B cell (primary cell): Measurements from ENCODE around the gene ATAD1. TPM values are rescaled to one million over a fixed set of nuclear protein-coding genes. Genes with fewer than 3 reads are reported as not detected.

Experiments
- ATAC-seq: fragments of 200-7000 bp; cut with Tn5 transposase; one replicate; pipeline ENCODE4 v1.10.0; 2021; ENCODE audit warnings: low read depth, mild to moderate bottlenecking, moderate number of reproducible peaks, moderate library complexity
- CTCF ChIA-PET: fragments of 350-600 bp; sonication (Branson Sonifier 250); formaldehyde crosslinking; loops from one replicate; lab custom pipeline; 2021; ENCODE audit warnings: antibody characterized with exemption, inconsistent platforms; lab: Charles Lee
- POLR2A ChIA-PET: fragments of 350-600 bp; sonication (Branson Sonifier 250); formaldehyde crosslinking; loops from one replicate; lab custom pipeline; 2021; ENCODE audit warnings: antibody characterized with exemption; lab: Charles Lee
- DNase-seq: peaks from one replicate; pipeline ENCODE4 v3.0.0; 2013
- H2AFZ ChIP-seq: 2 replicates; pipeline ENCODE4 v1.6.1; 2012; ENCODE audit warnings: mild to moderate bottlenecking, low read depth, low read length; ENCODE audit not compliant: insufficient read depth, poor library complexity, severe bottlenecking
- H3K27ac ChIP-seq, 2 donors: 1 replicate in 1 of 2; 2 replicates in 1 of 2; pipeline ENCODE4 v1.5.1; 2012 to 2013; ENCODE audit warnings: low read length in 2 of 2, mild to moderate bottlenecking in 2 of 2, moderate library complexity in 1 of 2
- H3K27me3 ChIP-seq, 4 experiments: fragments of 200-600 bp in 1 of 4; sonication (generic) in 1 of 4; replicated peaks in 1 of 4; 1 replicate in 2 of 4; 2 replicates in 2 of 4; pipeline versions ENCODE4 v1.6.1 to v1.7.0; 2013 to 2016; ENCODE audit warnings: low read length in 3 of 4, mild to moderate bottlenecking in 2 of 4, mixed read lengths in 1 of 4, moderate library complexity in 1 of 4; ENCODE audit not compliant: insufficient read depth in 4 of 4, control insufficient read depth in 3 of 4; ENCODE audit errors: control extremely low read depth in 1 of 4
- H3K36me3 ChIP-seq, 2 experiments: replicated peaks in 1 of 2; 1 replicate in 1 of 2; 2 replicates in 1 of 2; pipeline versions ENCODE4 v1.6.1 to v1.7.1; 2013; ENCODE audit warnings: low read length in 1 of 2; ENCODE audit not compliant: insufficient read depth in 2 of 2, control insufficient read depth in 1 of 2; ENCODE audit errors: control extremely low read depth in 1 of 2, extremely low read depth in 1 of 2
- H3K4me1 ChIP-seq, 2 donors: fragments of 200-600 bp in 1 of 2; sonication (generic) in 1 of 2; 1 replicate in 1 of 2; 2 replicates in 1 of 2; pipeline versions ENCODE4 v1.5.1 to v1.6.1; 2013 to 2017; ENCODE audit warnings: low read length in 2 of 2; ENCODE audit not compliant: control insufficient read depth in 2 of 2, insufficient read depth in 2 of 2
- H3K4me2 ChIP-seq: replicated peaks from 2 replicates; pipeline ENCODE3; 2012; ENCODE audit warnings: mild to moderate bottlenecking, low read depth, low read length; ENCODE audit not compliant: poor library complexity, severe bottlenecking
- H3K4me3 ChIP-seq, 5 experiments: fragments of 200-600 bp in 1 of 5; sonication (generic) in 1 of 5; 1 replicate in 3 of 5; 2 replicates in 2 of 5; pipeline versions ENCODE4 v1.5.1 to v1.7.0; 2011 to 2016; ENCODE audit warnings: low read length in 4 of 5, mild to moderate bottlenecking in 4 of 5, low read depth in 2 of 5, control low read depth in 1 of 5, moderate library complexity in 1 of 5; ENCODE audit not compliant: insufficient read depth in 1 of 5; ENCODE audit errors: control extremely low read depth in 1 of 5, extremely low read depth in 1 of 5
- H3K79me2 ChIP-seq: fragments of 200-600 bp; sonication (generic); one replicate; pipeline ENCODE4 v1.6.0; 2016; ENCODE audit warnings: low read length; ENCODE audit not compliant: control insufficient read depth, insufficient read depth
- H3K9ac ChIP-seq: fragments of 200-600 bp; sonication (generic); 2 replicates; pipeline ENCODE4 v1.6.1; 2017; ENCODE audit warnings: mild to moderate bottlenecking, low read length, moderate library complexity
- H3K9me3 ChIP-seq, 3 donors: one replicate each; pipeline versions ENCODE4 v1.6.1 to v1.7.1; 2013; ENCODE audit warnings: low read length in 2 of 3; ENCODE audit not compliant: control insufficient read depth in 2 of 3, insufficient read depth in 1 of 3; ENCODE audit errors: control extremely low read depth in 1 of 3
- H4K20me1 ChIP-seq: 2 replicates; pipeline ENCODE4 v1.6.0; 2012; ENCODE audit warnings: mild to moderate bottlenecking, low read length; ENCODE audit not compliant: insufficient read depth, control insufficient read depth, poor library complexity, severe bottlenecking
- H3K27ac Mint-ChIP-seq: one replicate; pipeline ENCODE4 v1.8.0; 2021; ENCODE audit warnings: mixed read lengths
- H3K27me3 Mint-ChIP-seq: one replicate; pipeline ENCODE4 v1.8.0; 2021; ENCODE audit warnings: mixed read lengths
- H3K4me1 Mint-ChIP-seq: one replicate; pipeline ENCODE4 v1.8.0; 2021; ENCODE audit warnings: mixed read lengths
- H3K4me3 Mint-ChIP-seq: one replicate; pipeline ENCODE4 v1.8.0; 2021; ENCODE audit warnings: mixed read lengths
- H3K9me3 Mint-ChIP-seq: one replicate; pipeline ENCODE4 v1.8.0; 2022; ENCODE audit warnings: mixed read lengths; ENCODE audit not compliant: insufficient read depth
- EZH2 ChIP-seq: IDR thresholded peaks from 2 replicates; pipeline ENCODE4 v1.6.1; 2012; ENCODE audit warnings: borderline replicate concordance, low read depth, mild to moderate bottlenecking, moderate library complexity, low read length; ENCODE audit not compliant: insufficient read depth, poor library complexity, severe bottlenecking
- WGBS: methylation state at CpG from one replicate; pipeline ENCODE4 v1.1.5; 2013; ENCODE audit warnings: missing lambda C conversion rate; ENCODE audit not compliant: insufficient coverage; 5-methylcytosine and 5-hydroxymethylcytosine counted together
- intact Hi-C: fragments of 100-400 bp; cut with micrococcal nuclease; formaldehyde crosslinking; loops from one replicate; pipeline ENCODE4 v1.10.0; 2022
- polyA plus RNA-seq: library from polyadenylated mRNA; depleted of rRNA; stranded (reverse); fragments of >200 nt; gene quantifications from 2 replicates; pipeline ENCODE4 v1.2.3, GENCODE V29; 2012
- total RNA-seq, 2 donors: library from RNA; stranded (reverse); fragments of 120-200 nt in 1 of 2; gene quantifications; 1 replicate in 1 of 2; 2 replicates in 1 of 2; pipeline versions ENCODE4 v1.2.3 to v1.2.4, GENCODE V29; 2013 to 2022
- TF ChIP-seq, protein P1 (sequence below): fragments of 200-600 bp; IDR thresholded peaks from one replicate; pipeline ENCODE4 v1.8.0; 2022; ENCODE audit warnings: antibody characterized with exemption, mild to moderate bottlenecking

Gene ATAD1
- total and polyA plus RNA-seq, 2 donors (not counting 1 experiment from before 2014, with no cell fraction given), result 6.1 to 44.9 TPM

GRCh38 chr10:87767253-87767652, 50.8 kb downstream of the ATAD1 start:
- Histone ChIP-seq H4K20me1 (no peaks in the 10 kb centered on the region), H3K4me2 (no peak overlapping the region), H3K79me2 (no peaks in the 10 kb centered on the region), H3K36me3 (peaks cover 6 to 46% of the 10 kb centered on the region in 2 experiments), H2AFZ (no peak overlapping the region), H3K27me3 (no peaks in the 10 kb centered on the region), H3K27ac (no peak overlapping the region), H3K4me1 (no peaks in the 10 kb centered on the region), H3K9me3 (no peaks in the 10 kb centered on the region), H3K9ac (no peak overlapping the region), H3K4me3 (no peak overlapping the region)
- WGBS, result 80% methylated on average over 2 of the region's 5 CpGs
- Mint-ChIP-seq H3K4me1 (no peaks in the 10 kb centered on the region), H3K9me3 (no peaks in the 10 kb centered on the region), H3K27me3 (no peaks in the 10 kb centered on the region), H3K27ac (no peak overlapping the region), H3K4me3 (no peak overlapping the region)
- intact Hi-C loops, result no loop called here
- ChIA-PET CTCF (no interaction called here), POLR2A (no interaction called here)
- DNase-seq (no peak), ATAC-seq (no peak)
- TF ChIP-seq, protein P1, sequence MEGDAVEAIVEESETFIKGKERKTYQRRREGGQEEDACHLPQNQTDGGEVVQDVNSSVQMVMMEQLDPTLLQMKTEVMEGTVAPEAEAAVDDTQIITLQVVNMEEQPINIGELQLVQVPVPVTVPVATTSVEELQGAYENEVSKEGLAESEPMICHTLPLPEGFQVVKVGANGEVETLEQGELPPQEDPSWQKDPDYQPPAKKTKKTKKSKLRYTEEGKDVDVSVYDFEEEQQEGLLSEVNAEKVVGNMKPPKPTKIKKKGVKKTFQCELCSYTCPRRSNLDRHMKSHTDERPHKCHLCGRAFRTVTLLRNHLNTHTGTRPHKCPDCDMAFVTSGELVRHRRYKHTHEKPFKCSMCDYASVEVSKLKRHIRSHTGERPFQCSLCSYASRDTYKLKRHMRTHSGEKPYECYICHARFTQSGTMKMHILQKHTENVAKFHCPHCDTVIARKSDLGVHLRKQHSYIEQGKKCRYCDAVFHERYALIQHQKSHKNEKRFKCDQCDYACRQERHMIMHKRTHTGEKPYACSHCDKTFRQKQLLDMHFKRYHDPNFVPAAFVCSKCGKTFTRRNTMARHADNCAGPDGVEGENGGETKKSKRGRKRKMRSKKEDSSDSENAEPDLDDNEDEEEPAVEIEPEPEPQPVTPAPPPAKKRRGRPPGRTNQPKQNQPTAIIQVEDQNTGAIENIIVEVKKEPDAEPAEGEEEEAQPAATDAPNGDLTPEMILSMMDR, result no peak
- no peak for TF ChIP-seq EZH2

- Histone ChIP-seq H2AFZ (no peak overlapping the region), H3K4me3 (no peak overlapping the region), H3K27ac (no peak overlapping the region), H3K9me3 (no peaks in the 10 kb centered on the region), H4K20me1 (no peaks in the 10 kb centered on the region), H3K4me1 (no peaks in the 10 kb centered on the region), H3K79me2 (no peaks in the 10 kb centered on the region), H3K27me3 (no peaks in the 10 kb centered on the region), H3K9ac (no peak overlapping the region), H3K36me3 (peaks cover 5 to 45% of the 10 kb centered on the region in 2 experiments), H3K4me2 (no peak overlapping the region)
- DNase-seq (no peak), ATAC-seq (no peak)
- TF ChIP-seq, protein P1, result no peak
- TF ChIP-seq EZH2, result no peak
- Mint-ChIP-seq H3K4me3 (no peak overlapping the region), H3K27me3 (no peaks in the 10 kb centered on the region), H3K9me3 (no peaks in the 10 kb centered on the region), H3K4me1 (no peaks in the 10 kb centered on the region), H3K27ac (no peak overlapping the region)
- 100% methylated on average over 1 of the region's 5 CpGs for WGBS
- CTCF ChIA-PET, result no interaction called here
- intact Hi-C loops, result no loop called here
- POLR2A ChIA-PET, result no interaction called here
These were observed 52.2 kb downstream of the ATAD1 start for GRCh38 chr10:87765666-87766376.
